Transverse colon (tissue), 4 donors: ENCODE data around the gene ATF2. TPM values are rescaled to one million over a fixed set of nuclear protein-coding genes. Genes with fewer than 3 reads are reported as not detected.

Experiments used
- DNase-seq: peaks from one replicate; pipeline ENCODE4 v3.0.0-alpha.2; 2019
- H3K27ac ChIP-seq, 4 donors: fragments of 200-600 bp; sonication (generic); 2 replicates each; pipeline ENCODE4 v1.5.1; 2016 to 2018; ENCODE audit warnings: inconsistent platforms in 4 of 4
- H3K27me3 ChIP-seq: fragments of 200-600 bp; sonication (generic); 2 replicates; pipeline ENCODE4 v1.5.1; 2017; ENCODE audit warnings: inconsistent platforms
- H3K36me3 ChIP-seq, 4 donors: fragments of 200-600 bp; sonication (generic); 2 replicates each; pipeline ENCODE4 v1.5.1; 2017 to 2019; ENCODE audit warnings: inconsistent platforms in 4 of 4
- H3K4me1 ChIP-seq, 4 donors: fragments of 200-600 bp; sonication (generic); 2 replicates each; pipeline ENCODE4 v1.5.1; 2017 to 2020; ENCODE audit warnings: inconsistent platforms in 4 of 4
- H3K4me3 ChIP-seq, 4 donors: fragments of 200-600 bp; sonication (generic); 1 replicate in 1 of 4; 2 replicates in 3 of 4; pipeline versions ENCODE4 v1.5.1 to v1.6.1; 2017 to 2019; ENCODE audit warnings: inconsistent platforms in 4 of 4
- H3K9me3 ChIP-seq, 2 donors: fragments of 200-600 bp; sonication (generic); 2 replicates each; pipeline ENCODE4 v1.5.1; 2017 to 2019; ENCODE audit warnings: inconsistent platforms in 2 of 2
- CTCF ChIP-seq, 5 experiments: fragments of 200-600 bp in 3 of 5; fragments of 450-650 bp in 2 of 5; sonication (generic) in 3 of 5; IDR thresholded peaks; 1 replicate in 2 of 5; 2 replicates in 3 of 5; pipeline ENCODE4 v1.5.1; 2016 to 2017; ENCODE audit warnings: antibody characterized with exemption in 5 of 5, inconsistent platforms in 3 of 5, mild to moderate bottlenecking in 2 of 5, moderate library complexity in 1 of 5
- EP300 ChIP-seq: sonication (generic); formaldehyde crosslinking; IDR thresholded peaks from one replicate; pipeline ENCODE4 v1.6.1; 2017; ENCODE audit warnings: antibody characterized with exemption, low read depth
- POLR2A ChIP-seq: fragments of 450-650 bp; IDR thresholded peaks from one replicate; pipeline ENCODE4 v1.6.1; 2016; ENCODE audit warnings: antibody characterized with exemption, mild to moderate bottlenecking, moderate library complexity
- POLR2AphosphoS5 ChIP-seq, 3 donors: sonication (generic); formaldehyde crosslinking; IDR thresholded peaks; one replicate each; pipeline ENCODE4 v1.6.1; 2016; ENCODE audit warnings: antibody characterized with exemption in 3 of 3
- WGBS, 2 donors: methylation state at CpG; one replicate each; pipeline ENCODE4 v1.1.5; 2018; ENCODE audit warnings: low coverage in 1 of 2; 5-methylcytosine and 5-hydroxymethylcytosine counted together
- in situ Hi-C, 4 donors: fragments of 200-750 bp; cut with MboI; loops; one replicate each; pipeline versions ENCODE4 v1.15.0 to v1.15.1; 2017; ENCODE audit warnings: low sequenced_read_pairs in 3 of 4, low pct_ligation_motif_present in 1 of 4, low pct_unique_long_range_greater_than_20kb in 1 of 4
- intact Hi-C: fragments of 100-400 bp; cut with DNase I; formaldehyde crosslinking; loops from one replicate; pipeline ENCODE4 v1.15.1; 2023; ENCODE audit warnings: low total_unique reads
- total RNA-seq, 4 donors: library from RNA; depleted of rRNA; stranded (reverse); fragments of >200 nt; gene quantifications; one replicate each; pipeline ENCODE4 v1.1.0, GENCODE V29; 2016

The ATF2 gene
- 10 to 100 TPM; 20.2 to 52.9 (median 30.0) TPM for total RNA-seq

DNA sequence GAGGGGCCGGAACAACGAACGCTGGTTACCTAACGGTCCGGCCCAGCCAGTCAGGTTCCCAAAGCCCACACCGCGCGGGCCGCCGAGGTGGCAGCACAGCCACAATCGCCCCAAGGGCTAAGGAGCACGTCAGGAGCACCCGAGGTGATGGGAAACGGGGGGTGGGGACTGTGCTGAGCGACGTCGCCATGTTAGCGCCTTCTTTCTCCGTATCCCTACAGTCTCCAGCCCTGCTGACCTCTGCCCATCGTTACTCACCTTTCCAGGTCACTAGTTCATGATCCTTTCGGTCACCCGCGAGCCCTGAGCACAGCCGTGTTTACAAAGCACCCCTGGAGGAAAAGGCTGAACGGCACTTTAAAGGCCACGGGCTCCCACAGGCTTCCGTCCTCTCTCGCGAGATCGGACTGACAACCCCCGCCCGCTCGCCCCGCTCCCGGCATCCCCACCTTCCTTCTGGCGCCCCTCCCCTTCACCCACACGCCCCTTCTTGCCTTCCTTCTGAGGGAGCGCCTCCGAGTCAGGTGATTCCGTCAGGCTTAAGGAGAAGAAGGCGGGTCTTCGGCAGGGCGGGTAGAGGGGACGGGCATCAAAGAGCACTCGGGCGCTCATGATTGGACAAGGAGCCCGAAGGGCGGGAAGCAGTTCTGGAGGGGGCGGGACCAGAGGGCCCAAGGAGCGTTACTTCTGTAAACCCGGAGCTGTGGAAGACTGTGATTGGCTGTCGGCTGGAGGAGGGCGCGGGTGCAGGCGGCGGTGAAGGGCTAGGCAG, at the start of gene ATF2:
Gene ATF2 (minus strand): TSS at position 412 of the 772 bp plus-strand sequence. CDS start 31,760 bp downstream, outside the sequence.
- no peaks in the 10 kb centered on the region for H3K9me3 ChIP-seq
- 0% methylated on average over 10 to 56 of the region's 56 CpGs for WGBS, 2 donors
- in situ Hi-C loops (no loop called here), intact Hi-C loops (loop anchor here (2.0 kb wide), 1 partner anchor 485 kb away; no protein-coding TSS in a partner anchor)
- DNase-seq = peak; percentile 98
- peak within 1 kb of the TSS; percentile 90 to 93 (median 92) for H3K27ac ChIP-seq
- TF ChIP-seq CTCF (IDR thresholded peaks at IDR 0.05) = peak in 2 of 5 experiments; percentile 21 to 27
- TF ChIP-seq EP300 = no peak
- peak; percentile 57 to 74 (median 65) for TF ChIP-seq POLR2AphosphoS5 (IDR thresholded peaks at IDR 0.05)
- TF ChIP-seq POLR2A = peak; percentile 76
- H3K27me3 ChIP-seq = no peaks in the 10 kb centered on the region
- peak within 1 kb of the TSS; percentile 62 to 84 (median 68) for H3K4me3 ChIP-seq
- peaks cover 0 to under 1% (median 0%) of the 10 kb centered on the region in 4 donors for H3K36me3 ChIP-seq
- peaks cover 5 to 26% (median 8%) of the 10 kb centered on the region in 4 donors for H3K4me1 ChIP-seq

DNA sequence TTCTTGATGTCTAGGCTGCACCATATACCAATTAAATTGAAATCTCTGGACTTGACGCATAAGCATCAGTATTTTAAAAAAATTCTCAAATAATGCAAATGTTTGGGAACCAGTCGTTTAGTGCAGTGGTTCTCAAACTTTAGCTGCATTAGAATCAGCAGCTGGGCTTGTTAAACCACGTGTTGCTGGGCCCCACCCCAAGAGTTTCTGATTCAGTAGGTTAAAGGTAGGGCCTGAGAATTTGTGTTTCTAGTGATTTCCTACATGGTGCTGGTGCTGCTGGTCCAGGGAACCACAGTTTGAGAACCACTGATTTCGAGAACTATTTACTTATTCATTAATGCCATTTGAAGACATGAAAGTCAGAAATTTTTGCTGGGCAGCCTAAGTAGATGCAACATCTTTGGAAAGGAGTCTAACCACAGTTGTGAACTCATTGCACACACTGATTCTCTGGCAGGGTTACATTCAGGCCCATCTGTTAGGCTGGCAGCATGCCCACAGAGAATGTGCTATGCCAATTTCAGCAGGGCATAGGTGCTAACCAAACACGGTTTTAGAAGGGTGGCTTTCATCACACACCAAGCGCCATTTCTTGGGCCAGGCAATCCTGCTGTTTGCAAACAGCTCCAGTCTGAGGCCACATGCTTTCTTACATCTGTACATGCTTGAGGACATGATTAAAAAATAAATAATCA, 39.9 kb upstream of the ATF2 start:
- Histone ChIP-seq H3K27ac (no peak overlapping the region), H3K9me3 (no peaks in the 10 kb centered on the region), H3K36me3 (no peaks in the 10 kb centered on the region), H3K4me3 (no peak overlapping the region), H3K27me3 (no peaks in the 10 kb centered on the region), H3K4me1 (no peaks in the 10 kb centered on the region)
- peak; percentile 12 for DNase-seq
- no peak for TF ChIP-seq EP300
- no peak for TF ChIP-seq CTCF (IDR thresholded peaks at IDR 0.05)
- no peak for TF ChIP-seq POLR2AphosphoS5 (IDR thresholded peaks at IDR 0.05)
- no peak for TF ChIP-seq POLR2A
- in situ Hi-C loops (no loop called here), intact Hi-C loops (no loop called here)
- 59 to 79% methylated on average over 4 to 6 of the region's 6 CpGs for WGBS, 2 donors

DNA sequence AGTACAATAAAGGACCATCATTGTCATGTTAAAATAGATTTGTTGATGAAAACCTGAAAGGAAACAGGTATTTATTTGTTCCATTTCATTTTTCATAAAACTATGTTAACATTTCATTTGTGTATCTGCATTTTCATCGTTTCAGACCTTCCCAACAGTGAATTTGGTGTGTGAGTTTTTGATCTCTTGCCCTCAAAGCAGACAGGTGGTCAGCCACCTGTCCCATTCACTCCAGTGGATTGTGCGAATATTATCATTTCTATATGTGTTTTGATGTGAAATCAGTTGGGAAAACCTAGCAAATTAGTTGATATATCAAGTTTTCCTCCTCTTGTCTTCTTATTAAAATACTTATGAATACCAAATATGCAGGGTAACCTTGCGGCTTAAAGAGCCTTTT, 38.9 kb upstream of the ATF2 start:
- WGBS, 2 donors = 84 to 87% methylated on average over 3 of the region's 3 CpGs

GRCh38 chr2:175205523-175205922, 37.5 kb upstream of the ATF2 start:
- DNase-seq = no peak
- Histone ChIP-seq H3K27me3 (peaks cover 12% of the 10 kb centered on the region), H3K4me1 (no peaks in the 10 kb centered on the region), H3K27ac (no peak overlapping the region), H3K9me3 (no peaks in the 10 kb centered on the region), H3K36me3 (no peaks in the 10 kb centered on the region), H3K4me3 (no peak overlapping the region)
- 77 to 85% methylated on average over 3 of the region's 3 CpGs for WGBS, 2 donors
- TF ChIP-seq POLR2AphosphoS5 (IDR thresholded peaks at IDR 0.05) (no peak), POLR2A (no peak), EP300 (no peak), CTCF (IDR thresholded peaks at IDR 0.05) (no peak)
- intact Hi-C loops = no loop called here
- in situ Hi-C loops = no loop called here

More for the DNA sequence above, 38.9 kb upstream of the ATF2 start:
- peaks cover 8% of the 10 kb centered on the region for H3K27me3 ChIP-seq
- no peak overlapping the region for H3K27ac ChIP-seq
- intact Hi-C loops = no loop called here
- H3K36me3 ChIP-seq = no peaks in the 10 kb centered on the region
- in situ Hi-C loops = no loop called here
- H3K4me1 ChIP-seq = no peaks in the 10 kb centered on the region
- DNase-seq = no peak
- no peak overlapping the region for H3K4me3 ChIP-seq
- no peaks in the 10 kb centered on the region for H3K9me3 ChIP-seq
- TF ChIP-seq POLR2AphosphoS5 (IDR thresholded peaks at IDR 0.05) (no peak), EP300 (no peak)
